DMS53 (cell line): Measurements from ENCODE around the gene CITED4.

Experiments
- DNase-seq: peaks from one replicate; lab custom pipeline; 2025; lab: John Stamatoyannopoulos, UW

The CITED4 gene

GRCh38 chr1:40853113-40853884 lies 8.9 kb downstream of the CITED4 start:
- no peak for DNase-seq

- no peak for DNase-seq
Measured at GRCh38 chr1:40851643-40852042, 10.5 kb downstream of the CITED4 start.

- DNase-seq = peak; percentile 80
Measured at GRCh38 chr1:40849801-40850592, 12.2 kb downstream of the CITED4 start.

GRCh38 chr1:40848530-40849189 lies 13.5 kb downstream of the CITED4 start:
- DNase-seq = peak; percentile 90

GRCh38 chr1:40847023-40847745 lies 15.0 kb downstream of the CITED4 start:
- no peak for DNase-seq

GRCh38 chr1:40845895-40846294 lies 16.3 kb downstream of the CITED4 start:
- DNase-seq = no peak

- no peak for DNase-seq
Measured at GRCh38 chr1:40844887-40845878, 17.0 kb downstream of the CITED4 start.

- no peak for DNase-seq
Measured at GRCh38 chr1:40844079-40844478, 18.1 kb downstream of the CITED4 start.

GRCh38 chr1:40842691-40843090 lies 19.5 kb downstream of the CITED4 start:
- DNase-seq = no peak

GRCh38 chr1:40842207-40842606 lies 20.0 kb downstream of the CITED4 start:
- DNase-seq = no peak

GRCh38 chr1:40841602-40842001 lies 20.6 kb downstream of the CITED4 start:
- no peak for DNase-seq

- DNase-seq = no peak
Measured at GRCh38 chr1:40840526-40841323, 21.4 kb downstream of the CITED4 start.

- DNase-seq = no peak
Measured at GRCh38 chr1:40839943-40840335, 22.2 kb downstream of the CITED4 start.

- no peak for DNase-seq
Measured at GRCh38 chr1:40838980-40839942, 22.9 kb downstream of the CITED4 start.

GRCh38 chr1:40838045-40838979 lies 23.9 kb downstream of the CITED4 start:
- no peak for DNase-seq

GRCh38 chr1:40837601-40838000 lies 24.6 kb downstream of the CITED4 start:
- DNase-seq = no peak

- no peak for DNase-seq
Measured at GRCh38 chr1:40836283-40836682, 25.9 kb downstream of the CITED4 start.
